DMS114 treated with DMSO at 0.1 percent for 48 hours (cell line): ENCODE results near the gene PLAC9.
"Not testable (repeated sequence)": the region's sequence is repeated elsewhere in the genome, so short reads cannot be mapped to it uniquely, and the experiment has no call there.

Experiments used
- DNase-seq: peaks from one replicate; lab custom pipeline; 2025; ENCODE audit not compliant: unreplicated experiment; lab: John Stamatoyannopoulos, UW

PLAC9 gene

GRCh38 chr10:80132299-80133139 lies at the start of gene PLAC9:
Gene PLAC9 (plus strand): TSS chr10:80132730. CDS start chr10:80132763, 33 bp downstream.
- DNase-seq: no peak

GRCh38 chr10:80090121-80090520 lies 42.4 kb upstream of the PLAC9 start:
- no peak for DNase-seq

GRCh38 chr10:80094231-80094630 lies 38.3 kb upstream of the PLAC9 start:
- DNase-seq: no peak

GRCh38 chr10:80098272-80098671 lies 34.3 kb upstream of the PLAC9 start:
- DNase-seq: not testable (repeated sequence)

- not testable (repeated sequence) for DNase-seq
Measured at GRCh38 chr10:80099295-80099694, 33.2 kb upstream of the PLAC9 start.

- no peak for DNase-seq
Measured at GRCh38 chr10:80100116-80100515, 32.4 kb upstream of the PLAC9 start.

GRCh38 chr10:80100861-80101695 lies 31.5 kb upstream of the PLAC9 start:
- no peak for DNase-seq

GRCh38 chr10:80104066-80104926 lies 28.2 kb upstream of the PLAC9 start:
- no peak for DNase-seq

- DNase-seq: no peak
Measured at GRCh38 chr10:80108576-80109239, 23.8 kb upstream of the PLAC9 start.

GRCh38 chr10:80110986-80111385 lies 21.5 kb upstream of the PLAC9 start:
- DNase-seq: no peak

- DNase-seq: no peak
Measured at GRCh38 chr10:80118669-80119068, 13.9 kb upstream of the PLAC9 start.

- no peak for DNase-seq
Measured at GRCh38 chr10:80122110-80122710, 10.3 kb upstream of the PLAC9 start.

GRCh38 chr10:80122746-80123145 lies 9.8 kb upstream of the PLAC9 start:
- DNase-seq: no peak

GRCh38 chr10:80126876-80127275 lies 5.7 kb upstream of the PLAC9 start:
- no peak for DNase-seq

GRCh38 chr10:80131499-80131901 lies 1.0 kb upstream of the PLAC9 start:
- no peak for DNase-seq

GRCh38 chr10:80133206-80133605 lies 676 bp downstream of the PLAC9 start:
- DNase-seq: no peak

GRCh38 chr10:80133687-80134086 lies 1.2 kb downstream of the PLAC9 start:
- not testable (repeated sequence) for DNase-seq

- DNase-seq: no peak
Measured at GRCh38 chr10:80136134-80136571, 3.6 kb downstream of the PLAC9 start.

GRCh38 chr10:80137031-80137862 lies 4.7 kb downstream of the PLAC9 start:
- DNase-seq: no peak
